Stimulated activated CD4-positive, alpha-beta T cell treated with anti-CD3 and anti-CD28 coated beads, Interleukin-4, amount 100 ng/mL, for 48 hours (primary cell): Measurements from ENCODE around the gene IL36RN.

Source experiments
- DNase-seq, 2 donors: peaks; one replicate each; pipeline ENCODE4 v3.0.0-alpha.2; 2020; ENCODE audit warnings: low read depth in 2 of 2

Gene IL36RN

GRCh38 chr2:113102133-113102532, 43.1 kb downstream of the IL36RN start:
- no peak for DNase-seq

DNA sequence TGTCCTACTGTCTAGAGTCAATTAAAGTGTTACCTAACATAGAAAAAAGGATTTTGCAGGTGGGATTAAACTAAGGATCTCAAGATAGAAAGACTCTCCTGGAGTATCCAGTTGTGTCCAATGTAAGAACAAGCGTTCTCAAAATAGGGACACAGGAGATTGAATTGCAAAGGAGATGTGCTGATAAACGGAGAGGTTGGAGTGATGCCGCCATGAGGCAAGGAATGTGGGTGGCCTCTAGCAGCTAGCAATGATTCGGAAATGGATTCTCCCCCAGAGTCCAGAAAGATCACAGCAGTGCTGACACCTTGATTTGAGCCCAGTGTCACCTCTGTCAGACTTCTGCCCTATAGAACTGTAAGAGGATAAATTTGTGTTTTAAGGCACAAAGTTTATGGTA, 44.3 kb downstream of the IL36RN start:
- no peak for DNase-seq

GRCh38 chr2:113104054-113104611, 45.1 kb downstream of the IL36RN start:
- peak in 1 of 2 donors; percentile 32 for DNase-seq

- DNase-seq, result peak; percentile 35 to 59
Observed at GRCh38 chr2:113105047-113105785, 46.2 kb downstream of the IL36RN start.

DNA sequence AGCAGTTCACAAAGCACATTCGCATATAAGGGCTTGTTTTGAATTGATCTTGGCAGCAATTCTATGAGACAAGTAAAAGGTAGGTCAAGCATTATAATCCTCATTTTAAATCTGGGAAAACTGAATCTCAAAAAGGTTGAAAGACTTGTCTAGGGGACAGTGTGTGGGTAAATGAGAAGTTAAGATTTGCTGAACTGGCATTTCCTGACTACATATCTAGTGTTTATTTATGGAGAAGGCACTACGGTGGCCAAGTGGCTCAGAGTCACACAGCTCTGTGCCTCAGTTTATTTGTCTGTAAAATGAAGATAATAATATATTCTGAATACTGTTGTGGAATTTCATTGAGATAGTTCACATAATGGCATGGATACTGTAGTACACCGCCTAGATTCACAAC, 52.1 kb downstream of the IL36RN start:
- DNase-seq, result no peak

- no peak for DNase-seq
Observed at GRCh38 chr2:113111823-113112287, 52.9 kb downstream of the IL36RN start.

- no peak for DNase-seq
Observed at GRCh38 chr2:113112441-113112840, 53.4 kb downstream of the IL36RN start.

GRCh38 chr2:113112871-113113270, 53.9 kb downstream of the IL36RN start:
- DNase-seq, result no peak

DNA sequence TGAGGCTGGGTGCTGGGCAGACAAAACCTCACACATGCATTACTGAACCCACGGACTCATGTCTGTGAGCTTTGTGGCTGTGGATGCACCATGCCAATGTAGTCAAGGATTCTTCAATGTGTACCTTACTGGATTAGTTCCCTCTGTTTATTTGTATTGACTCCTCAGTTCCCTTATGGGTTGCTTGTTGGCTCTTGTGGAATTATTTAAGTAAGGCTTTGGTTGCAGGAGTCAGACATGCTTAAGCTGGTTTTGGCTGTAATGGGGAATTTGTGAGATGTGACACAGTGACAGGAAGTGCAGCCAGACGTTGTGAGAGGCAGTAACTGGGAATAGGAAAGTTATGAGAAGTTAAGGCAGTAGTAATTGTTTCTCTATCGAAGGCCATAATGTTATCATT, 54.8 kb downstream of the IL36RN start:
- no peak for DNase-seq
